ENCODE results near the gene ASF1B.

DNA sequence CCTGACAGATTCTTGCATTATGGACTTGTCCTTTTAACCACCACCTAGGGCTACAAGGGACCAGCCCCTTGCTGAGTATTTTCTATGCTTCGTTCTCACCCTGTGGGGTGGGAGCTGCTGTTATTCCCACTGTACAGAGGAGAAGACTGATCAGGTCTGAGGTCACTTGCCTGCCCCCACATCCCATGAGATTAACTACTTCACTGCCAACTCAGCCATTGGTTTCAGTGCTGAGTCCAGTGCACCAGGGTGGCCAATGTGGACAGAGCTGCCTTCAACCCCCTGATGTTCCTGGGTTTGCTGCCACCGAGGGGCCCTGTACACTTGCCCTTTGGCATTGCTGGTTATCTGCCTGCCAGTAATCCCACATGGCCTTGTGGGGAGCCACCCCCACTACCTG, 25.7 kb downstream of the ASF1B start:
- TF ChIP-seq EMX1 (CRISPR knock-in tag; IDR thresholded peaks at IDR 0.05) (no peak), SP1 (CRISPR knock-in tag; conservative IDR thresholded peaks at IDR 0.05) (no peak), CTCF (IDR thresholded peaks at IDR 0.05) (no peak), GABPB1 (CRISPR knock-in tag; IDR thresholded peaks at IDR 0.05) (no peak), ESRRA (CRISPR knock-in tag; IDR thresholded peaks at IDR 0.05; ENCODE audit: borderline replicate concordance) (no peak), ZNF317 (CRISPR knock-in tag; IDR thresholded peaks at IDR 0.05; ENCODE audit: borderline replicate concordance, low read depth) (no peak), FOXK1 (CRISPR knock-in tag; IDR thresholded peaks at IDR 0.05) (no peak), TCF7 (CRISPR knock-in tag; IDR thresholded peaks at IDR 0.05; ENCODE audit: low read depth) (no peak)
- TF ChIP-seq, protein P1, sequence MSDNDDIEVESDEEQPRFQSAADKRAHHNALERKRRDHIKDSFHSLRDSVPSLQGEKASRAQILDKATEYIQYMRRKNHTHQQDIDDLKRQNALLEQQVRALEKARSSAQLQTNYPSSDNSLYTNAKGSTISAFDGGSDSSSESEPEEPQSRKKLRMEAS (CRISPR knock-in tag; IDR thresholded peaks at IDR 0.05) = no peak

All from WTC11 (cell line).